Activated naive CD4-positive, alpha-beta T cell treated with anti-CD3 and anti-CD28 coated beads, Interleukin-2, amount 50 U/mL, for 24 hours (primary cell): ENCODE results near the gene TTI1.

Experiments used
- H3K27ac Mint-ChIP-seq: one replicate; pipeline ENCODE4 v1.8.0; 2021; ENCODE audit warnings: mild to moderate bottlenecking, mixed read lengths
- H3K27me3 Mint-ChIP-seq: one replicate; pipeline ENCODE4 v1.8.0; 2021; ENCODE audit warnings: mixed read lengths
- H3K36me3 Mint-ChIP-seq: one replicate; pipeline ENCODE4 v1.8.0; 2021; ENCODE audit warnings: mixed read lengths
- H3K4me1 Mint-ChIP-seq: one replicate; pipeline ENCODE4 v1.8.0; 2021; ENCODE audit warnings: mixed read lengths
- H3K4me3 Mint-ChIP-seq: one replicate; pipeline ENCODE4 v1.8.0; 2021; ENCODE audit warnings: mild to moderate bottlenecking, mixed read lengths
- H3K9me3 Mint-ChIP-seq: one replicate; pipeline ENCODE4 v1.8.0; 2021; ENCODE audit warnings: mixed read lengths

Gene TTI1

GRCh38 chr20:38005903-38006302 lies 27.4 kb downstream of the TTI1 start:
- peaks cover 17% of the 10 kb centered on the region for H3K36me3 Mint-ChIP-seq
- H3K9me3 Mint-ChIP-seq: no peaks in the 10 kb centered on the region
- H3K4me1 Mint-ChIP-seq: peaks cover 22% of the 10 kb centered on the region
- H3K27me3 Mint-ChIP-seq: no peaks in the 10 kb centered on the region
- no peak overlapping the region for H3K4me3 Mint-ChIP-seq
- no peak overlapping the region for H3K27ac Mint-ChIP-seq

GRCh38 chr20:38004416-38004815 lies 28.8 kb downstream of the TTI1 start:
- no peaks in the 10 kb centered on the region for H3K27me3 Mint-ChIP-seq
- no peak overlapping the region for H3K27ac Mint-ChIP-seq
- H3K4me1 Mint-ChIP-seq: peaks cover 23% of the 10 kb centered on the region
- peaks cover 24% of the 10 kb centered on the region for H3K36me3 Mint-ChIP-seq
- H3K9me3 Mint-ChIP-seq: no peaks in the 10 kb centered on the region
- no peak overlapping the region for H3K4me3 Mint-ChIP-seq

GRCh38 chr20:38002422-38002821 lies 30.8 kb downstream of the TTI1 start:
- H3K27ac Mint-ChIP-seq: no peak overlapping the region
- H3K9me3 Mint-ChIP-seq: no peaks in the 10 kb centered on the region
- H3K4me1 Mint-ChIP-seq: peaks cover 23% of the 10 kb centered on the region
- no peaks in the 10 kb centered on the region for H3K27me3 Mint-ChIP-seq
- H3K4me3 Mint-ChIP-seq: no peak overlapping the region
- peaks cover 24% of the 10 kb centered on the region for H3K36me3 Mint-ChIP-seq

- H3K27ac Mint-ChIP-seq: no peak overlapping the region
- H3K36me3 Mint-ChIP-seq: peaks cover 24% of the 10 kb centered on the region
- no peaks in the 10 kb centered on the region for H3K9me3 Mint-ChIP-seq
- no peak overlapping the region for H3K4me3 Mint-ChIP-seq
- H3K4me1 Mint-ChIP-seq: peaks cover 23% of the 10 kb centered on the region
- no peaks in the 10 kb centered on the region for H3K27me3 Mint-ChIP-seq
Observed at GRCh38 chr20:38001981-38002380, 31.3 kb downstream of the TTI1 start.

GRCh38 chr20:38001173-38001875 lies 31.9 kb downstream of the TTI1 start:
- Mint-ChIP-seq H3K9me3 (no peaks in the 10 kb centered on the region), H3K4me3 (no peak overlapping the region), H3K4me1 (peaks cover 18% of the 10 kb centered on the region), H3K27ac (no peak overlapping the region), H3K36me3 (peaks cover 24% of the 10 kb centered on the region), H3K27me3 (no peaks in the 10 kb centered on the region)

GRCh38 chr20:38000293-38000692 lies 33.0 kb downstream of the TTI1 start:
- no peaks in the 10 kb centered on the region for H3K27me3 Mint-ChIP-seq
- H3K4me3 Mint-ChIP-seq: no peak overlapping the region
- H3K27ac Mint-ChIP-seq: no peak overlapping the region
- peaks cover 15% of the 10 kb centered on the region for H3K4me1 Mint-ChIP-seq
- H3K9me3 Mint-ChIP-seq: no peaks in the 10 kb centered on the region
- peaks cover 24% of the 10 kb centered on the region for H3K36me3 Mint-ChIP-seq

GRCh38 chr20:37999526-38000263 lies 33.6 kb downstream of the TTI1 start:
- Mint-ChIP-seq H3K27me3 (no peaks in the 10 kb centered on the region), H3K27ac (no peak overlapping the region), H3K4me1 (peaks cover 15% of the 10 kb centered on the region), H3K4me3 (no peak overlapping the region), H3K9me3 (no peaks in the 10 kb centered on the region), H3K36me3 (peaks cover 26% of the 10 kb centered on the region)

GRCh38 chr20:37997516-37997915 lies 35.7 kb downstream of the TTI1 start:
- Mint-ChIP-seq H3K4me1 (peaks cover 13% of the 10 kb centered on the region), H3K9me3 (no peaks in the 10 kb centered on the region), H3K27me3 (no peaks in the 10 kb centered on the region), H3K4me3 (no peak overlapping the region), H3K36me3 (peaks cover 32% of the 10 kb centered on the region), H3K27ac (no peak overlapping the region)

GRCh38 chr20:37995856-37996605 lies 37.2 kb downstream of the TTI1 start:
- Mint-ChIP-seq H3K27ac (no peak overlapping the region), H3K4me3 (no peak overlapping the region), H3K36me3 (peaks cover 25% of the 10 kb centered on the region), H3K9me3 (no peaks in the 10 kb centered on the region), H3K4me1 (peaks cover 3% of the 10 kb centered on the region), H3K27me3 (no peaks in the 10 kb centered on the region)

GRCh38 chr20:37994512-37994911 lies 38.7 kb downstream of the TTI1 start:
- Mint-ChIP-seq H3K9me3 (no peaks in the 10 kb centered on the region), H3K27ac (no peak overlapping the region), H3K36me3 (peaks cover 18% of the 10 kb centered on the region), H3K27me3 (no peaks in the 10 kb centered on the region), H3K4me3 (no peak overlapping the region), H3K4me1 (peaks cover 10% of the 10 kb centered on the region)

- Mint-ChIP-seq H3K27me3 (no peaks in the 10 kb centered on the region), H3K27ac (no peak overlapping the region), H3K36me3 (peaks cover 20% of the 10 kb centered on the region), H3K4me3 (no peak overlapping the region), H3K9me3 (no peaks in the 10 kb centered on the region), H3K4me1 (peaks cover 10% of the 10 kb centered on the region)
Observed at GRCh38 chr20:37992802-37993409, 40.4 kb downstream of the TTI1 start.

- Mint-ChIP-seq H3K4me1 (peaks cover 10% of the 10 kb centered on the region), H3K4me3 (no peak overlapping the region), H3K27ac (no peak overlapping the region), H3K36me3 (peaks cover 22% of the 10 kb centered on the region), H3K27me3 (no peaks in the 10 kb centered on the region), H3K9me3 (no peaks in the 10 kb centered on the region)
Observed at GRCh38 chr20:37991908-37992307, 41.3 kb downstream of the TTI1 start.

GRCh38 chr20:37991157-37991866 lies 41.9 kb downstream of the TTI1 start:
- peaks cover 22% of the 10 kb centered on the region for H3K36me3 Mint-ChIP-seq

GRCh38 chr20:37990571-37991151 lies 42.6 kb downstream of the TTI1 start:
- no peak overlapping the region for H3K4me3 Mint-ChIP-seq
- H3K27ac Mint-ChIP-seq: no peak overlapping the region

More at GRCh38 chr20:37991157-37991866, 41.9 kb downstream of the TTI1 start:
- no peak overlapping the region for H3K4me3 Mint-ChIP-seq
- peaks cover 10% of the 10 kb centered on the region for H3K4me1 Mint-ChIP-seq
- H3K27me3 Mint-ChIP-seq: no peaks in the 10 kb centered on the region
- H3K27ac Mint-ChIP-seq: no peak overlapping the region
- H3K9me3 Mint-ChIP-seq: no peaks in the 10 kb centered on the region

More at GRCh38 chr20:37990571-37991151, 42.6 kb downstream of the TTI1 start:
- Mint-ChIP-seq H3K4me1 (peaks cover 10% of the 10 kb centered on the region), H3K9me3 (no peaks in the 10 kb centered on the region), H3K27me3 (no peaks in the 10 kb centered on the region), H3K36me3 (peaks cover 22% of the 10 kb centered on the region)
